NCI-H69 (cell line): ENCODE data around the gene THBS1.

ENCODE experiments used
- DNase-seq: peaks from one replicate; lab custom pipeline; 2025; lab: John Stamatoyannopoulos, UW

The THBS1 gene

DNA sequence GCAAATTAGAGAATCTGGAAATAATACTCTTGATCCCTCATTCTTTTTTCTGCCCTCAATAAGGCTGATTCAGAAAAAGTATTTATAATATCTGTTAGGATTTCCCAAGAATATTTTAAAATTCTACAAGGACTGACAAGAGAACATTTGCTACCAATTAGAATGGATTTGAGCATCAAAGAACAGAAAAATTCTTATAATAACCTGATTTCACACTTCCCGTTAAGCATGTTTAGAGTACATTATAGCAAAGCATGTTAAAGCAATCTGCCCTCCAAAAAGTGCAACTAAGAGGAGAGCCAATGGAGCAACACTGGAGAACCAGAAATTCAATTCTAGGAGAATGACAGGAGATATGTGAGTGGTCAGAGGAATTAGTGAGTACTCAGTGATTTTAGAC, 57.2 kb downstream of the THBS1 start:
- no peak for DNase-seq

DNA sequence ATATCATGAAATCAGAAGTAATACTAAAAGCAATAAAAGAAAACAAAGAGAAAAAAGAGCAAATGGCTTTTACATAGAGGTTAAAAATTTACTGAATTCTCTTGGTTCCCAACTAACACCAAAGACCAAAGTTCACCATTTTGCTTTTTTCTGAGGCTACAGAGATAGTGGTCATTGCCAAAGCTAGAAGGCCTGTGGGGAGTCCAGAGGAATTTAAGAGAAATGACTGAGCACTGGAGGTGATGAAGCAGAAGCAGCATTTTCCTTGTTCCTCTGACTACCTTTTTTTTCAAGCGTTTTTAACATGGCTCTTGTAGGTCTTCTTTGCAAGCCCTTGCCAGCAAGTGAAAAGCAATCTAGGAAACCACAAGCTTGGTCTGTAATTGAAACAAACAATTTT, 58.2 kb downstream of the THBS1 start:
- DNase-seq = no peak

- no peak for DNase-seq
These were observed 59.8 kb downstream of the THBS1 start for GRCh38 chr15:39640665-39641064.

DNA sequence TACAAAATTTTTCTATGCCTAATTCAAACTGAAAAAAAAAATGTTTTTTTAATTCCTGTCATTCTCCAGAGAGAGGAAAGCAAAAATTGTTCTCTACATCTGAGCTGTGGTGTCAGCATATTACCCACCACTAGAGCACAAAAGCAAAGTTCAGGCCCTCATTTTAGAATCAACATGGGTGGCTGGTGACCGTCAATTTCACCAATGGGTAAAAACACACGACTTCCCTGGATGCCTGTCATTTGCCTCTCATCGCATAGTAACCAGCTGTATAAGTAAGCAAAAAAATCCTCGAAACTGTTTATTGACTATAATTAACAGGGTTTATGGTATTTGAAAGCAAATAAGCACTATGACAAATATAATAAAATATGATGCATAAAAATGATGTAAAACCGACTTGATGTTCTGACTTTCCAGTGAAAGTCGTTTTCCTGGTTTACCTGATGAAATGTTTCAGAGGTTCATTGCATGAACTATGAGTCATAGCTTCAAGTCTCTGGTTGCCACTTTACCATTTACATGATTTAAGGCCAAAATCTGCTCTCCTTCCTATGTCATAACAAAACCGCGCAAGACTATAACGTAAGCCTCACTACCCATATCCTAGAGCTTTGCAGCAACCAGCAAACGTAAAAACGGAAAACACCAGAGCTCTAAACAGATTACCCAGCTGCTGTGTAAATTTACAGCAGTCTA, 60.5 kb downstream of the THBS1 start:
- DNase-seq = peak; percentile 49

- peak; percentile 35 for DNase-seq
These were observed 61.2 kb downstream of the THBS1 start for GRCh38 chr15:39642011-39642640.

DNA sequence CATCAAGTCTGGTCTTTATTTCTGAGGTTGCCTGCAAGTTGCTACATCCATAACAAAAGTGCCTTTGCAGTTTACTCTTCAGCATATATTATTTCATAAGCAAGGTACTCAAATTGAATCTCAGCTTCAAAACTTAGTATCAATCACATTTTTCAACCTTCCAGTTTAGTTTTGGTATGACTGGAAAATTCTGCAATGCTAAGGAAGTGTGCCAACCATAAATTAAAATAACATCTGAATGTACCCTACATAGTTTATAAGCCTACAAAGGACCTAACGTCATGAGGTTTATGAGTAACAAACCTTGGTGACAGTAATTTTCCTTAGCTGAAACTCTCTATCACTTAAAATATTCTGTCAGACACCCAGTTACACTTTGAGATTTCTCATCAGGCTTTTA, 62.8 kb downstream of the THBS1 start:
- DNase-seq = no peak

GRCh38 chr15:39644136-39644535, 63.3 kb downstream of the THBS1 start:
- no peak for DNase-seq

DNA sequence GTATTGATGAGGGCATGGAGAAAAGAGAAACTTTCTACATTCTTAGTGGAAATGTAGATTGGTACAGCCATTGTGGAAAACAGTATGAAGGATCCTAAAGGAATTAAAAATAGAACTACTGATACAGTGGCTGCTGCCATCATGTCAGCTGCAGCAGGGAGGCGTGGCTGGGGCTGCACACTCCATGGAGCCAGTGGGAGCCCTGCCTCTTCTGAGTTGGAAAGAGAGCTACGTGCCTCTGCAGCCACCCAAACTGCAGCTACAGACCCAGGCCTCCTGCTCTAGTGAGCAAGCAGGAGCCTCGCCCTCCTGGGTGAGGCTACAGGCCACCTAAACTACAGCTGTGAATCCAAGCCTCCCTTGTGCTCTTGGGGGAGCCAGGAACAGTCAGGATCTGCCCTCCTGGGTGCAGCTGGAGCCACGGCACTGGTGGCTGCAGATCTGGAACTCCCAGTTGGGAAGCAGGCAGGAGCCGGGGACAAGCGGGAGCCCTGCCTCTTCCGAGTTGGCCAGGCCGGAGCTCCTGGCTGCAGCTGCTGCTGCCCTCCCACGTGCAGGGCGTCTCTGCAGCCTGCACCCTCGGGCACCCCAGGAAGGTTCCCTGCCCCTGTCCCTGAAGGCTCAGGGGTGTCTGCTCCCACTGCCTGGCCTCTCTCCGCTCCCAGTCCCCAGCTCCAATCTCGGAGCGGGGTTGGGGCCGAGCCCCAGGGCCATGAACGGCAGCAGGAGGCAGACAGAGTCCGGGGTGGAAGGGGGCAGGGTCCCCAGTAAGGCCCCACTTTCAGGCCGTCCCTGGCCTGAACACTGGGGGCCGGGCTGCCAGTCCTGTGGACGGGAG, 64.5 kb downstream of the THBS1 start:
- DNase-seq = no peak

DNA sequence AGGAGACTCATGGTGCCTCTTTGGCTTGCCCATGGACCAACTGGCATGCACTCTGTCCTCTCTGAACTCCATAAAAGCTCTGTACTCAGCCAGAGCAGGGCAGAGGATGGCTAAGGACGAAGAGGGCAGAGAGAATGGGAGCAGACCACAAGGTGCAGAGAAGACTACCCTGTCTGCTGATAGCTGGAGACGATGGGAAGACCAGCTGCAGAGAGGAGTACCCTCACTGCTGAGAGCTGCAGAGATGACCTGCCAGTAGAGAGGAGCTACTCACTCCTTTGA, 65.0 kb downstream of the THBS1 start:
- no peak for DNase-seq

DNA sequence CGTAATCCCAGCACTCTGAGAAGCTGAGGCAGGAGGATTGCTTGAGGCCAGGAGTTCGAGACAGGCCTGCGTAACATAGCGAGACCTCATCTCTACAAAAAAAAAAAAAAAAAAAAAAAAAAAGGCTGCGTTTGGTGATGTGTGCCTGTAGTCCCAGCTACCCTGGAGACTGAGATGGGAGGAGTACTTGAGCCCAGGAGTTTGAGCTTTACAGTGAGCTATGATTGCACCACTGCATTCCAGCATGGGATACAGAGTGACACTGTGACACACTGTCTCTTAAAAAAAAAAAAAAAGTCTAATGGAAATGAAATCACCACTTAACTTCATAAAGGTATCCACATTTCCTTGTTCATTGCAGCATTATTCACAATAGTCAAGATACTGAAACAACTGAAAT, 65.5 kb downstream of the THBS1 start:
- DNase-seq = no peak
